Measurements from ENCODE around the gene DEK.

GRCh38 chr6:18207949-18208348, 56.4 kb downstream of the DEK start:
- TF ChIP-seq SUZ12 (IDR thresholded peaks at IDR 0.05) (no peak), BHLHE40 (IDR thresholded peaks at IDR 0.05; ENCODE audit: borderline replicate concordance) (no peak), HDGF (IDR thresholded peaks at IDR 0.05; ENCODE audit: borderline replicate concordance) (no peak), FOXM1 (IDR thresholded peaks at IDR 0.05; ENCODE audit: borderline replicate concordance) (no peak), FOXK2 (IDR thresholded peaks at IDR 0.05) (no peak), ZNF384 (IDR thresholded peaks at IDR 0.05) (0 out of 2 replicates have a peak, but pooled peaks have one; percentile 29), ARNT (IDR thresholded peaks at IDR 0.05) (no peak), SP1 (IDR thresholded peaks at IDR 0.05) (no peak)
